Measurements from ENCODE around the gene MOCOS.

- TF ChIP-seq ZNF621 (tag by site-specific recombination; IDR thresholded peaks at IDR 0.05) (no peak), ZNF274 (IDR thresholded peaks at IDR 0.05; ENCODE audit: low read length) (no peak), ZNF274 (tag by site-specific recombination; IDR thresholded peaks at IDR 0.05; ENCODE audit: borderline replicate concordance) (no peak), CTCF (tag by site-specific recombination; IDR thresholded peaks at IDR 0.05) (no peak), REPIN1 (tag by site-specific recombination; IDR thresholded peaks at IDR 0.05; ENCODE audit: low read depth) (no peak), ZNF473 (tag by site-specific recombination; IDR thresholded peaks at IDR 0.05) (no peak), ZNF701 (tag by site-specific recombination; IDR thresholded peaks at IDR 0.05) (no peak), GLIS1 (tag by site-specific recombination; IDR thresholded peaks at IDR 0.05) (peak; percentile 58; the same call in 1 of the 2 replicates), HOXC10 (CRISPR knock-in tag; IDR thresholded peaks at IDR 0.05) (no peak)
Observed at GRCh38 chr18:36215577-36215976, 28.3 kb downstream of the MOCOS start.
